Endothelial cell (in vitro differentiated cells): ENCODE results near the gene SLC22A12. TPM values are rescaled to one million over a fixed set of nuclear protein-coding genes. Genes with fewer than 3 reads are reported as not detected.

Experiments
- DNase-seq: peaks from one replicate; pipeline ENCODE4 v3.0.0; 2021; ENCODE audit warnings: low spot score
- H3K27ac Mint-ChIP-seq: one replicate; pipeline ENCODE4 v1.8.0; 2021; ENCODE audit warnings: mixed read lengths, inconsistent platforms; ENCODE audit not compliant: unreplicated experiment
- H3K27me3 Mint-ChIP-seq: one replicate; pipeline ENCODE4 v1.8.0; 2021; ENCODE audit warnings: mild to moderate bottlenecking, moderate library complexity, mixed read lengths, inconsistent platforms; ENCODE audit not compliant: unreplicated experiment
- H3K36me3 Mint-ChIP-seq: one replicate; pipeline ENCODE4 v1.8.0; 2021; ENCODE audit warnings: mild to moderate bottlenecking, low read depth, mixed read lengths, inconsistent platforms; ENCODE audit not compliant: unreplicated experiment
- H3K4me1 Mint-ChIP-seq: one replicate; pipeline ENCODE4 v1.8.0; 2021; ENCODE audit warnings: mild to moderate bottlenecking, mixed read lengths, inconsistent platforms; ENCODE audit not compliant: unreplicated experiment
- H3K4me3 Mint-ChIP-seq: one replicate; pipeline ENCODE4 v1.8.0; 2021; ENCODE audit warnings: mild to moderate bottlenecking, mixed read lengths, inconsistent platforms; ENCODE audit not compliant: unreplicated experiment
- H3K9me3 Mint-ChIP-seq: one replicate; pipeline ENCODE4 v1.8.0; 2021; ENCODE audit warnings: mixed read lengths, inconsistent platforms; ENCODE audit not compliant: unreplicated experiment
- CTCF ChIP-seq: fragments of 200-600 bp; sonication (generic); IDR thresholded peaks from one replicate; pipeline ENCODE4 v1.5.0; 2021; ENCODE audit warnings: antibody characterized with exemption; ENCODE audit not compliant: unreplicated experiment
- total RNA-seq: library from RNA; stranded (reverse); fragmentation: NEBNext Ultra II Directional; extraction: Animal tissue kit (Norgen Biotek cat#: 25700); gene quantifications from one replicate; pipeline ENCODE4 v1.2.1, GENCODE V29; 2021; ENCODE audit not compliant: unreplicated experiment

SLC22A12 gene
- total RNA-seq, 1 donor from 2014 or later, result not detected

- no peak overlapping the region for H3K27ac Mint-ChIP-seq
- H3K4me3 Mint-ChIP-seq, result no peak overlapping the region
- H3K9me3 Mint-ChIP-seq, result no peaks in the 10 kb centered on the region
- peak; percentile 43 for DNase-seq
- TF ChIP-seq CTCF, result peak; percentile 55
- H3K4me1 Mint-ChIP-seq, result peaks cover 3% of the 10 kb centered on the region
- peaks cover 15% of the 10 kb centered on the region for H3K27me3 Mint-ChIP-seq
- no peaks in the 10 kb centered on the region for H3K36me3 Mint-ChIP-seq
Measured at GRCh38 chr11:64649291-64649697, 58.3 kb downstream of the SLC22A12 start.

- peaks cover 3% of the 10 kb centered on the region for H3K4me1 Mint-ChIP-seq
- no peak overlapping the region for H3K27ac Mint-ChIP-seq
- no peaks in the 10 kb centered on the region for H3K9me3 Mint-ChIP-seq
- H3K4me3 Mint-ChIP-seq, result no peak overlapping the region
- no peaks in the 10 kb centered on the region for H3K36me3 Mint-ChIP-seq
- peak; percentile 37 for TF ChIP-seq CTCF
- H3K27me3 Mint-ChIP-seq, result peaks cover 12% of the 10 kb centered on the region
- peak; percentile 49 for DNase-seq
Measured at GRCh38 chr11:64650923-64651523, 60.0 kb downstream of the SLC22A12 start.

Other genes with a start within 250 kb of the SLC22A12 start
- 37.5 TPM for gene RPS6KA4, start 232.1 kb upstream of the SLC22A12 start, total RNA-seq
- not detected for gene SLC22A11, start 35.3 kb upstream of the SLC22A12 start, total RNA-seq
- gene NRXN2, start 132.0 kb downstream of the SLC22A12 start, total RNA-seq, result 11.5 TPM
- 139 TPM for gene RASGRP2, start 152.9 kb downstream of the SLC22A12 start, total RNA-seq
- 0.26 TPM for gene PYGM, start 168.8 kb downstream of the SLC22A12 start, total RNA-seq
- 322 TPM for gene SF1, start 187.3 kb downstream of the SLC22A12 start, total RNA-seq
- 202 TPM for gene MAP4K2, start 212.0 kb downstream of the SLC22A12 start, total RNA-seq
- gene MEN1, start 219.3 kb downstream of the SLC22A12 start, total RNA-seq, result 56.3 TPM